Tibial artery (tissue), 4 donors: ENCODE measurements around the gene PRAME.
"Not testable (repeated sequence)": the region's sequence is repeated elsewhere in the genome, so short reads cannot be mapped to it uniquely, and the experiment has no call there.

Source experiments
- DNase-seq, 2 donors: peaks; one replicate each; pipeline ENCODE4 v3.0.0-alpha.2; 2019
- H3K27ac ChIP-seq, 2 donors: fragments of 200-600 bp; sonication (generic) in 1 of 2; 1 replicate in 1 of 2; 2 replicates in 1 of 2; pipeline ENCODE4 v1.5.1; 2018 to 2019; ENCODE audit warnings: mild to moderate bottlenecking in 1 of 2
- H3K27me3 ChIP-seq, 2 donors: fragments of 200-600 bp; sonication (generic) in 1 of 2; one replicate each; pipeline versions ENCODE4 v1.5.1 to v1.6.0; 2016 to 2019
- H3K36me3 ChIP-seq, 3 donors: fragments of 200-600 bp; sonication (generic) in 2 of 3; one replicate each; pipeline ENCODE4 v1.5.1; 2016 to 2019; ENCODE audit warnings: mild to moderate bottlenecking in 2 of 3
- H3K4me1 ChIP-seq, 4 donors: fragments of 200-600 bp; sonication (generic) in 2 of 4; 1 replicate in 3 of 4; 2 replicates in 1 of 4; pipeline ENCODE4 v1.5.1; 2016 to 2019
- H3K4me3 ChIP-seq, 2 donors: fragments of 200-600 bp; sonication (generic) in 1 of 2; 1 replicate in 1 of 2; 2 replicates in 1 of 2; pipeline ENCODE4 v1.5.1; 2018 to 2019; ENCODE audit warnings: mild to moderate bottlenecking in 2 of 2
- H3K9me3 ChIP-seq, 3 donors: fragments of 200-600 bp; sonication (generic) in 1 of 3; one replicate each; pipeline ENCODE4 v1.5.1; 2016 to 2019
- CTCF ChIP-seq, 2 experiments: fragments of 200-600 bp in 1 of 2; fragments of 450-650 bp in 1 of 2; IDR thresholded peaks; one replicate each; pipeline ENCODE4 v1.5.1; 2017 to 2019; ENCODE audit warnings: antibody characterized with exemption in 2 of 2, mild to moderate bottlenecking in 1 of 2, moderate library complexity in 1 of 2
- intact Hi-C: fragments of 100-400 bp; cut with DNase I; formaldehyde crosslinking; loops from one replicate; pipeline ENCODE4 v1.15.0; 2023; ENCODE audit warnings: low total_unique reads

Gene PRAME

GRCh38 chr22:22535662-22536061 lies 23.4 kb downstream of the PRAME start:
- H3K27ac ChIP-seq = no peak overlapping the region
- H3K36me3 ChIP-seq = no peaks in the 10 kb centered on the region
- intact Hi-C loops = loop anchor here (10.0 kb wide), 1 partner anchor 1679 kb away; no protein-coding TSS in a partner anchor
- H3K9me3 ChIP-seq = no peaks in the 10 kb centered on the region
- peaks cover 0 to 6% of the 10 kb centered on the region in 2 donors for H3K27me3 ChIP-seq
- DNase-seq = no peak
- no peaks in the 10 kb centered on the region for H3K4me1 ChIP-seq
- no peak overlapping the region for H3K4me3 ChIP-seq
- no peak for TF ChIP-seq CTCF (IDR thresholded peaks at IDR 0.05)

DNA sequence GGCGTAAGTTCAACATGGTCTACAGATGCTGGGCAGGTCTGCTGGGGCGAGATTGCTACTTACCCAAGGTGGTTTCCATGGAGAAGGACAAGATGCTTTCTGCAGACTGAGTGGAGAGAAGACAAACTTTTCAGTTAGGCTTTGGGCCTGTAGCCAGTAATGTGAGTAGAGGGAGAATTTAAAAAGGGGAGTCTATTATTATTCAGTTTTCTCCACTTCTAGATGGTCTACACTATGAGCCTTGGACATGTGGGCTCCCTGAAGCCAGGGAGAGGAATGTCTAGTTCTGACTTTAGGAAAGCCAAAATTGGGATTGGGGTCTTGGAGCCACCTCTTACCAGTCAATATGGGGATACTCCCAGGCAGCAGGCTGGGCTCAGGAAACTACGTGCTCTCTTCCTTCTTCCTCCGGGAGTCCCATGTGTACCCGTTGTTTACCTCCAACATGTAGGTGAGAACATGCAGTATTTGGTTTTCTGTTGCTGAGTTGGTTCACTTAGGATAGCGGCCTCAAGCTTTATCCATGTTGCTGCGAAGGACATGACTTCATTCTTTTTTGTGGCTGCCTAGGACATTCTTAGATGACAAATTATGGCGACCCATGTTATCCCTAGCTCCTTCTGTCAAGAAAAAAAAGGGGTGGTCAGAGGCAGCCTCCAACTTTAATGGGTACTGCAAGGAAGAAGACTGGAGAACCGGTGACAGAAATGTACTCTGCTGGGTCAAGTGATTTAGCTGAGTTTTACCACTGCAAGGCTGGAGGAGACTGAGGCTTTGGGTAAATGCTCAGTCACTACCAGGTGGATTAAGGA lies 24.3 kb downstream of the PRAME start:
- intact Hi-C loops = loop anchor here (10.0 kb wide), 1 partner anchor 1680 kb away; no protein-coding TSS in a partner anchor

DNA sequence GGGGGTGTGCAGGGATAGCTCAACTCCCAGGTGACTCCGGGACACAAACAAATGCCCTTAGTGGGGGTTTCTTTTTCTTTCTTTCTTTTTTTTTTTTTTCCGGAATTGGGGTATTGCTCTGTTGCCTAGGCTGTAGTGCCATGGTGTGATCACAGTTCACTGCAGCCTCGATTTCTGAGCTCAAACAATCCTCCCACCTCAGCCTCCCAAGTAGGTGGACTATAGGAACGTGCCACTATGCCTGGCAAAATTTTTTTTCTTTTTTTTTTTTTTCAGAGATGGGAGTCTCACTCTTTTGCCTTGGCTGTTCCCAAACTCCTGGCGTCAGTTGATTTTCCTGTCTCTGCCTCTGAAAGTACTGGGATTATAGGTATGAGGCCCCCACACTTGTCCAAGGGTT lies 25.2 kb downstream of the PRAME start:
- no peak for TF ChIP-seq CTCF (IDR thresholded peaks at IDR 0.05)
- DNase-seq = no peak
- H3K27ac ChIP-seq = no peak overlapping the region
- intact Hi-C loops = loop anchor here (10.0 kb wide), 1 partner anchor 1681 kb away; no protein-coding TSS in a partner anchor
- no peaks in the 10 kb centered on the region for H3K9me3 ChIP-seq
- no peak overlapping the region for H3K4me3 ChIP-seq
- H3K4me1 ChIP-seq = no peaks in the 10 kb centered on the region
- H3K27me3 ChIP-seq = peaks cover 0 to 6% of the 10 kb centered on the region in 2 donors
- H3K36me3 ChIP-seq = no peaks in the 10 kb centered on the region

More for the DNA sequence above, 24.3 kb downstream of the PRAME start:
- TF ChIP-seq CTCF (IDR thresholded peaks at IDR 0.05) = no peak
- Histone ChIP-seq H3K4me3 (no peak overlapping the region), H3K27me3 (peaks cover 0 to 6% of the 10 kb centered on the region in 2 donors), H3K27ac (no peak overlapping the region), H3K9me3 (no peaks in the 10 kb centered on the region), H3K36me3 (no peaks in the 10 kb centered on the region), H3K4me1 (no peaks in the 10 kb centered on the region)
- DNase-seq = no peak

DNA sequence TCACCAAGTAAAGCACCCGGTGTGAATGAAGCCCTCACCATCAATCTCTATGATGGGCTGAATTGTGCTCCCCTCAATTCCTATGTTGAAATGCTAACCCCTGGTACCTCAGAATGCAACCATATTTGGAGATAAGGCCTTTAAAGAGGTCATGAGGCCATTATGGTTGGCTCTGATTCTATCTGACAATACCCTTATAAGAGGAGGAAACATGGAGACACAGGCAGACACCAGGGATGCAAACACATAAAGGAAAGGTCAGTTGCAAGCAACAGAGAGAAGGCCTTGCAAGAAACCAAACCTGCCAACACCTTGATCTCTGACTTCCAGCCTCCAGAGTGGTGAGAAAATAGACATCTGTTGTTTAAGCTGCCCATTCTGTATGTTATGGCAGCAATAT lies 25.6 kb downstream of the PRAME start:
- no peaks in the 10 kb centered on the region for H3K9me3 ChIP-seq
- no peak for DNase-seq
- H3K27ac ChIP-seq = no peak overlapping the region
- no peaks in the 10 kb centered on the region for H3K4me1 ChIP-seq
- H3K36me3 ChIP-seq = no peaks in the 10 kb centered on the region
- H3K4me3 ChIP-seq = no peak overlapping the region
- TF ChIP-seq CTCF (IDR thresholded peaks at IDR 0.05) = no peak
- intact Hi-C loops = loop anchor here (10.0 kb wide), 1 partner anchor 1681 kb away; no protein-coding TSS in a partner anchor
- H3K27me3 ChIP-seq = peaks cover 0 to 6% of the 10 kb centered on the region in 2 donors

GRCh38 chr22:22532547-22533071 lies 26.5 kb downstream of the PRAME start:
- not testable (repeated sequence) for H3K4me1 ChIP-seq, H3K36me3 ChIP-seq, DNase-seq, H3K9me3 ChIP-seq, H3K27me3 ChIP-seq, H3K27ac ChIP-seq, H3K4me3 ChIP-seq
- intact Hi-C loops = loop anchor here (10.0 kb wide), 1 partner anchor 1682 kb away; no protein-coding TSS in a partner anchor
